ENCODE measurements around the gene PPP1R26.

Gene PPP1R26

DNA sequence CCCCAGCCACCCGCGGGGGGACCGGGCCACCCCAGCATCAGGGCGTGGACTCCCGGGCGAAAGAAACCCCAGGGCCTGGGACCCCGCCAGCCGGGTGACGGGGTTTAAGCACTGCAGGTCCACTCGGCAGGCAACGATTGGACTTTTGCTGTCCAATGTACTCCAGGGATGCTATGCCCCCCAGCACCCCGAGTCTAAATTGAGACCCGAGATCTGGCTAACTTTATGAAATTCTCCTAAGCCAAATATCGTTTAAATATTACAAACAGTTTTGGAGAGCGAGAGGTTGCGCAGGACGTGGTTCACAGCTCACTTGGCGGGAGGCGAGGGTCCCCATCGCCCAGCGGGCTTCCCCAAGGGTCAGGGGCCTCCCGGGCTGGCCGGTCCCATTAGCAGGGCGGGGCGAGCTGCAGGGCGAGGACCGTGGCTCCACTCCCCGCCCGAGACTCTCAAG lies 20.5 kb downstream of the PPP1R26 start:
- TF ChIP-seq, protein P1, sequence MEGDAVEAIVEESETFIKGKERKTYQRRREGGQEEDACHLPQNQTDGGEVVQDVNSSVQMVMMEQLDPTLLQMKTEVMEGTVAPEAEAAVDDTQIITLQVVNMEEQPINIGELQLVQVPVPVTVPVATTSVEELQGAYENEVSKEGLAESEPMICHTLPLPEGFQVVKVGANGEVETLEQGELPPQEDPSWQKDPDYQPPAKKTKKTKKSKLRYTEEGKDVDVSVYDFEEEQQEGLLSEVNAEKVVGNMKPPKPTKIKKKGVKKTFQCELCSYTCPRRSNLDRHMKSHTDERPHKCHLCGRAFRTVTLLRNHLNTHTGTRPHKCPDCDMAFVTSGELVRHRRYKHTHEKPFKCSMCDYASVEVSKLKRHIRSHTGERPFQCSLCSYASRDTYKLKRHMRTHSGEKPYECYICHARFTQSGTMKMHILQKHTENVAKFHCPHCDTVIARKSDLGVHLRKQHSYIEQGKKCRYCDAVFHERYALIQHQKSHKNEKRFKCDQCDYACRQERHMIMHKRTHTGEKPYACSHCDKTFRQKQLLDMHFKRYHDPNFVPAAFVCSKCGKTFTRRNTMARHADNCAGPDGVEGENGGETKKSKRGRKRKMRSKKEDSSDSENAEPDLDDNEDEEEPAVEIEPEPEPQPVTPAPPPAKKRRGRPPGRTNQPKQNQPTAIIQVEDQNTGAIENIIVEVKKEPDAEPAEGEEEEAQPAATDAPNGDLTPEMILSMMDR (IDR thresholded peaks at IDR 0.05; ENCODE audit: low read depth, low read length) = no peak
- no peak for DNase-seq (ENCODE audit: extremely low read depth, low read depth)

DNA sequence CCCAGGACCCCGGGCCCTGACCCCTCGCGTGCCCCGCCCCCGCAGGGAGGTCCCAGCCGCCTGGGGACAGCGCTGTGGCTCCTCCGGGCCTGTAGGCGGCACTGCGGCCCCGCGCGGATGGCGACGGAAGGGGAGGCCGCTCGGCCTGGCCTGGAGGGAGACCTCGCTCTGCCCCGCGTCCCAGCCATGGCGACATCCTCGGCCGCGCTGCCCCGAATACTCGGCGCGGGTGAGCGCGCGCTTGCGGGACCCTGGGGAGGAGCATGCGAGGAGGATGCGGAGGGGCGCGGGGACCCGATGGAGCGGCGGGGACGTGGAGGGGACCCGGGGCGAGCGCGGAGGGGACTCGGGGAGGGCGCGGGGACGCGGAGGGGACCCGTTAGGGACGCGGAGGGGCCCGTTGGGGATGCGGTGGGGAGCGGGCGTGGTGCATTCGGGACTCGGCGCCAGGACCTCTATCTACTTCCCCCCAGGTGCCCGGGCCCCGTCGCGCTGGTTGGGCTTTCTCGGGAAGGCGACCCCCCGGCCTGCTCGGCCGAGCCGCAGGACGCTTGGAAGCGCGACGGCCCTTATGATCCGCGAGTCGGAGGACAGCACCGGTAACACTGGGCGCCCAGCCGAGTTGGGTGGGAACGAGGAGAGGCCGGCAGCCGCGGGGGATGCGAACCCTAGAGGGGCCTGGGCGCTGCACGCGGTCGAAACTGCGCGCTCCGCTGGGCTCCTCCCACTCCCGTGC lies 21.1 kb downstream of the PPP1R26 start, which contains the start of gene MRPS2:
Gene MRPS2 (plus strand): TSS at position 158 of the 736 bp plus-strand sequence. CDS start 29 bp downstream, at position 187.
- TF ChIP-seq, protein P1 (IDR thresholded peaks at IDR 0.05; ENCODE audit: low read depth, low read length) = peak; percentile 71
- DNase-seq (ENCODE audit: extremely low read depth, low read depth) = peak; percentile 61

DNA sequence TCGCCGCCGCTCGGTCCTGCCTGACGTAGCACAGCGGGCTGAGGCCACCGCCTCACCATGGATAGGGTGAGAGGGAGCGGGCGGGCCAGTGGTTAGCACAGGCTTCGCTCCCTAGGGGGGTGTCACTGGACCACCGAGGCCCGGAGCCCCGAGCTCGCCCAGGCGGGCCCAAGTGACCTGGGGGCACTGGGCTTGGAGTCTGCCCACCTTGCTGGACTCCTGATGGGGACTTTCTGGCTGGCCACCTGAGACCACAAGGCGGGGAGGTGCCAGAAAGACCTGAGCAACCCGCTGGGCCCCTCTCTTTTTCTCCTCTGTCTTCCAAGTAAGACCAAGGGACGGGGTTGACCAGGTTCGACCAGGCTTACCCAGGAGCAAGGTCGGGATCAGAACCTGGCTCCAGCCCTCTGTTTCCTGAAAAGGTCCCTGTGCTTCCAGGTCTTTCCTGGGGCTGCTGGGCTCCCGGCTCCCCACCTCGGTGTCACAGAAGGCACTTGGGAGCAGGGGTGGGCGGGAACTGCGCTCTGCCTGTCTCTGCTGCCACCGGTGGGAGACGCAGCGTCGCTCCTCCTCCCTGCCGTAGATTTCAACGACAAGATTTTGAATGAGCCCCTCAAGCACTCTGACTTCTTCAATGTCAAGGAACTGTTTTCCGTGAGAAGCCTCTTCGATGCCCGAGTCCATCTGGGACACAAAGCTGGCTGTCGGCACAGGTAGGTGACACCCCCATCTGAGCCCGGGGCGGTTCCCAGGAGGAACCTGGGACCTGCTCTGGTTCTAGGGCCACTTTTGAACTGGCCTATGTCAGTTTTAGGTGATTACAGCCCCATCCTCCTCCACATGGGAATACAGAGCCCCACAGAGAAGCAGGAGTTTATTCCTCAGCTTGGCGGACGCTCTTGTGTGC lies 21.9 kb downstream of the PPP1R26 start:
- TF ChIP-seq, protein P1 (IDR thresholded peaks at IDR 0.05; ENCODE audit: low read depth, low read length) = no peak
- DNase-seq (ENCODE audit: extremely low read depth, low read depth) = no peak

DNA sequence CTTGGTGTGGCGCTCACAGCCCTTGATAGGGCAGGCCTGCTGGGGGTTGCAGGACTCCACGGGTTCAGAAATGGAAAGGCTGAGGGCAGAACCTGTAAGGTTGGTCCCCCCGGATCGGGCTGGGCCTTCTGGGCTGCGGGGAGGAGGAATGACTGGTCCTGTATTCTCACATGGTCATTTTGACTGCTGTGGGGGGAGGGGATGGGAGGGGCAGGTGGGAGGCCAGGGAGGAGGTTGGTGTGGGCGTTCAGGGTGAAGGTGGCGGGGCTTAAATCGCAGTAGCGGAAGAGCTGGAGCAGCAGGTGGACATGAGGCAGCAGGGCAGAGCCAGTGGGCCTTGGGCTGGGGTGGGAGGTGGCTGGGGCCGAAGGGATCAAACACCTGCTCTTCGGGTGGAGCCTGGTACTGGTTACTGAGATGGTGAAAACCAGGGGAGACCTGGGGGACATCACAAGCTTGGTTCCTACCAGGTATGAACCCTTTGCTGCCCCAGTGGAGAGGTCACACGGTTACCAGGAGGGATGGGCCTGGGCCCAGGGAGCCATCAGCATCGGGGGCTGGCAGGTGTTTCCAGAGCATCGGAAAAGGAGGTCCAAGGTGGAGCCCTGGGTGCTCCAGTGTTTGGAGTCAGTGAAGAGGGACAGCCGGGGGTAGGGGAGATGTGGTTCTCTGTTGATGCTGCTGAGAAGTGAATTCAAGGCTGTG lies 22.7 kb downstream of the PPP1R26 start:
- no peak for DNase-seq (ENCODE audit: extremely low read depth, low read depth)
- TF ChIP-seq, protein P1 (IDR thresholded peaks at IDR 0.05; ENCODE audit: low read depth, low read length) = no peak

DNA sequence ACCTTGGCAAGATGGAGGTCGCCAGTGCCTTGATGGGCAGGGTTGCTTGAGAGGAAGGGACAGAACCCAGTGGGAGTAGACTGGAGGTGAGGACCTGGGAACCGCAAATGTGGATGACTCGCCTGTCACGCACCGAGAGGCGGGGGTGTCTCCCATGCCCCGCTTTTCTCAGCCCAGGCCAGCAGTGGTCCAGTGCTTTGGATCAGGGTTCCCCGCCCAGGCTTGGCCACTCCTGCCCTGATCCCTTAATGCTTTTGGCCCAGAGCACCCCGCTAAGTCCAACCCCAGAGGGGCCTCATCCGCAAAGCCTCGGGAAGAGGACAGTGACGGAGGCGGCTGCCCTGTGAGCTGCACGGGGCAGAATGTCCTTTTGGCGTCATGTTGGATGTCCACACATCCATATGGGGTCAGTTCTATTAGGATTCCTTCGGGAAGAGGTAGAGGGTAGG lies 23.3 kb downstream of the PPP1R26 start:
- TF ChIP-seq, protein P1 (IDR thresholded peaks at IDR 0.05; ENCODE audit: low read depth, low read length) = no peak
- DNase-seq (ENCODE audit: extremely low read depth, low read depth) = no peak

DNA sequence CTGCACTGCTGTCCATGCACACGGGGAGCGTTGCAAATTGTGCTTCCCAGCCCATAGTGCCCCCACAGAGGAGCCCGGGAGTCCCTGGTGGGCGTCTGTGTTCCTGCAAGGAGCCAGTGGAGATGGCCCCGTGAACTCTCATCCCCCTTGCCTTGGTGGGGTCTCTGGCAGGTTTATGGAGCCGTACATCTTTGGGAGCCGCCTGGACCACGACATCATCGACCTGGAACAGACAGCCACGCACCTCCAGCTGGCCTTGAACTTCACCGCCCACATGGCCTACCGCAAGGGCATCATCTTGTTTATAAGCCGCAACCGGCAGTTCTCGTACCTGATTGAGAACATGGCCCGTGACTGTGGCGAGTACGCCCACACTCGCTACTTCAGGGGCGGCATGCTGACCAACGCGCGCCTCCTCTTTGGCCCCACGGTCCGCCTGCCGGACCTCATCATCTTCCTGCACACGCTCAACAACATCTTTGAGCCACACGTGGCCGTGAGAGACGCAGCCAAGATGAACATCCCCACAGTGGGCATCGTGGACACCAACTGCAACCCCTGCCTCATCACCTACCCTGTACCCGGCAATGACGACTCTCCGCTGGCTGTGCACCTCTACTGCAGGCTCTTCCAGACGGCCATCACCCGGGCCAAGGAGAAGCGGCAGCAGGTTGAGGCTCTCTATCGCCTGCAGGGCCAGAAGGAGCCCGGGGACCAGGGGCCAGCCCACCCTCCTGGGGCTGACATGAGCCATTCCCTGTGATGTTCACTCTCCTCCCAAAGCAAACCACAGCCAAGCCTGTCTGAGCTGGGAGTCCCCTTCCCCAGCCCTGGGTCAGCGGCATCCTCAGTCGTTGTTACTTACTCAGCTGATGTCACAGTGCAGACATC lies 24.0 kb downstream of the PPP1R26 start:
- DNase-seq (ENCODE audit: extremely low read depth, low read depth) = no peak
- TF ChIP-seq, protein P1 (IDR thresholded peaks at IDR 0.05; ENCODE audit: low read depth, low read length) = no peak

All from AG09319 (cell line).